OCI-LY1 (cell line): ENCODE results near the gene HLA-DMA.

Experiments
- CTCF ChIP-seq: fragments of 200-600 bp; sonication (generic), shearing (Covaris generic); IDR thresholded peaks from 2 replicates; pipeline ENCODE4 v1.5.1; 2017; ENCODE audit warnings: mild to moderate bottlenecking, antibody characterized with exemption, low read length, moderate library complexity, mixed read lengths
- EZH2 ChIP-seq: fragments of 200-600 bp; sonication (generic), shearing (Covaris generic); IDR thresholded peaks from 2 replicates; pipeline ENCODE4 v1.8.0; 2017; ENCODE audit warnings: borderline replicate concordance, mixed run types, mild to moderate bottlenecking, antibody characterized with exemption, low read length, moderate library complexity, mixed read lengths

GRCh38 chr6:32950449-32950848, 2.4 kb downstream of the HLA-DMA start:
- TF ChIP-seq CTCF = no peak
- TF ChIP-seq EZH2 = no peak
